ENCODE data around the gene P2RY6. TPM values are rescaled to one million over a fixed set of nuclear protein-coding genes. Genes with fewer than 3 reads are reported as not detected.

P2RY6 gene
- total RNA-seq, 1 donor = 1.2 TPM

DNA sequence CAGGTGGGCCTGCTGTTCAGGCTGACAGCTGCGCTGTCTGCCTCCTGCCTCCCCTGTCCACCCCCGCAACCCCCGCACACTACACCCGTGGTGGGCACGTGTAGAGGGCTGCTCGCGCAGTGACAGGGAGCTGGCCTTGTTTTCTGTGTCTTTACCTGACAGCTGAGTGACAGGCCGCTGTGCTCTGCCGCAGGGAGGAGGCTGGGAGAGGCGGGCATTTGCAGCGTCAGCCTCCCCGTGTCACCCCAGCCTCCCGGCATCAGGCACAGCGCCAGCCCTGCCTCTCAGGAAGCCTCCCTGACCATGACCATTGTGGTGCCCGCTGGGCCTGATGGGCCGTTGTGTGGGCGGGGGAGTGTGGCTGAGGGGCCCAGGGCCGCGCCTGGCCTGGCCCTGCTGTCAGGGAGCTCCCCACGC is 72.1 kb downstream of the P2RY6 start:
- DNase-seq (ENCODE audit: low read depth) = no peak
- TF ChIP-seq, protein P1, sequence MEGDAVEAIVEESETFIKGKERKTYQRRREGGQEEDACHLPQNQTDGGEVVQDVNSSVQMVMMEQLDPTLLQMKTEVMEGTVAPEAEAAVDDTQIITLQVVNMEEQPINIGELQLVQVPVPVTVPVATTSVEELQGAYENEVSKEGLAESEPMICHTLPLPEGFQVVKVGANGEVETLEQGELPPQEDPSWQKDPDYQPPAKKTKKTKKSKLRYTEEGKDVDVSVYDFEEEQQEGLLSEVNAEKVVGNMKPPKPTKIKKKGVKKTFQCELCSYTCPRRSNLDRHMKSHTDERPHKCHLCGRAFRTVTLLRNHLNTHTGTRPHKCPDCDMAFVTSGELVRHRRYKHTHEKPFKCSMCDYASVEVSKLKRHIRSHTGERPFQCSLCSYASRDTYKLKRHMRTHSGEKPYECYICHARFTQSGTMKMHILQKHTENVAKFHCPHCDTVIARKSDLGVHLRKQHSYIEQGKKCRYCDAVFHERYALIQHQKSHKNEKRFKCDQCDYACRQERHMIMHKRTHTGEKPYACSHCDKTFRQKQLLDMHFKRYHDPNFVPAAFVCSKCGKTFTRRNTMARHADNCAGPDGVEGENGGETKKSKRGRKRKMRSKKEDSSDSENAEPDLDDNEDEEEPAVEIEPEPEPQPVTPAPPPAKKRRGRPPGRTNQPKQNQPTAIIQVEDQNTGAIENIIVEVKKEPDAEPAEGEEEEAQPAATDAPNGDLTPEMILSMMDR (IDR thresholded peaks at IDR 0.05; ENCODE audit: insufficient read depth, low read length) = no peak
- H3K4me3 ChIP-seq (ENCODE audit: low read depth, low read length) = no peak overlapping the region

DNA sequence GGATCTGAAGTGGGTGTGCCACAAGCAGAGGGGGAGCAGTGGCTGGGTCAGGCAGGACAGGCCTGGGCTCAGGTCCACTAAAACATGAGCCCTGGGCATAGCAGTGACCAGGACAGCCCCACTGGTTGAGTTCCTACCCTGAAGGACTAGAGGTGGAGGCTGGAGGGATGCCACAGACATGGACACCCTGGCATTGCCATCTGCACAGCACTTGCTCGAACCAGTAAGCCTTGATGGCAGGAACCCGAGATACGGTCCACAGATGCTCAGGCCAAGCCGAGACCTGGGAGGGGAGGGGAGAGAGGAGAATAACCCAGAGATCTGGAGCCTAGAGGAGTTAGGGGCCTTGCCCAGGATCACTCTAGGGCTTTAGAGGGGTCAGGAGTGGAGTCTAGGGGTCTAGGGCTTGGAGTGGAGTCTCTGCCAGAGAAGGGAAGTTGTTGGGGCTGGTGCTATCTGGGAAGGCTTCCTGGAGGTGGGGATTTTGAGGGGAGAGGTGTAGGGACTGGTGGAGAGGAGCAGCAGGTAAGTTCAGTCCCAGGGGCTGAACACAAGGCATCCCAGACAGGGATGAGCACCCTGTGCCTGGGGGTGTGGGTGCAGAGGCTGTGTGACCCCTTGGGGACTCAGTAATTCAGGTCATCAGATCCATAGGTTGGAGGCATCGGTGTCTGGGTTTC is 73.5 kb downstream of the P2RY6 start:
- no peak overlapping the region for H3K4me3 ChIP-seq (ENCODE audit: low read depth, low read length)
- no peak for DNase-seq (ENCODE audit: low read depth)
- TF ChIP-seq, protein P1 (IDR thresholded peaks at IDR 0.05; ENCODE audit: insufficient read depth, low read length) = no peak

DNA sequence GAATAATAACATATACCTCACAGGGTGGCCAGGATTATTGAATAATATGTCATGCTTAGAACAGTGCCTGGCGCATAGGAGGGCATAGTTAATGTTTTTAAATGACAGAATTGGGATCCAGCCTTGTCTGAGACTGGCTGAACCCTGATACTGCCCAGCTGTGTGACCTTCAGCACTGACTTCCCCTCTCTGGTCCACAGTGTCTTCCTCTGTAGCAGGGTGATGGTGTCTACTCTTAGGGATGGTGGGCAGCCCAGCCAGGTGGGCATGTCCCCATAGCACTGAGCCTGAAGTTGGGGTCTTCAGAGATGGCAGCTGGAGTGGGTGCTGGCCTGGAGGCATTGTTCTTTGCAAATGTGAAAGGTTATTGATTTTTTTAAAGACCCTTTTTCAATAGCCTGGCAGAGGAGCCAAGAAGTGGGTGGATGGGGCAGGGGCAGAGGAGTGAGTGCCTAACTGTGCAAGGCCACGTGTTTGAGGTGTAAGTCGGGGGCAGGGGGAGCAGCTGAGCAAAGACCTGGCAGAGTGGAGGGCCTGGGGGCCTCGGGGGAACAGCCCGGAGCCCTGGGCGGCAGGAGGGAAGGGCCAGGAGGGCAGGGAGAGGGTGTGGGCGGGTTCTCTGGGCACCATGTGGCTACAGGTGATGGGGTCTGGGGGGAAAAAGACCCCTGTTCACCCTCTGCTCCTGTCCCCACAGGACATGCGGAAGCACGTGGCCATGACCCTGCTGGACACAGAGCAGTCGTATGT is 74.2 kb downstream of the P2RY6 start:
- no peak overlapping the region for H3K4me3 ChIP-seq (ENCODE audit: low read depth, low read length)
- DNase-seq (ENCODE audit: low read depth) = no peak
- TF ChIP-seq, protein P1 (IDR thresholded peaks at IDR 0.05; ENCODE audit: insufficient read depth, low read length) = no peak

DNA sequence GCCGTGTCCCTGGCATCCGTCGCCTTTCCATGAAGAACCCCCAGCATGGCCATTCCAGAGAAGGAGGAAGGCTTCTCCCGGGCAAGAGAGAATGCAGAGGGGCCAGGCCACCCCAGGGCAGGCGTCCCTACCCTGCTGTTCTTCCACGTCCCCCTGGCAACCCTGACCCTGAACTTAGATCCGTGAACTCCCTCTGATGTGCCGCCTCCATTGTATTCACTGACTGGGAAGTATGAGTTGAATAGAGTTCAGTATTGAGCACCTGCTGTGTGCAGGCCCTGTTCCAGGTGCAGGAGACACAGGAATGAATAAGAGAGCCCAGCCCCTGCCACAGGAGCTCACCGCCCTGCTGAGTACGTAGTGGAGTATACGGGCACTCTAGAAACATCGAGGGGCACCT is 74.9 kb downstream of the P2RY6 start:
- no peak for DNase-seq (ENCODE audit: low read depth)
- no peak overlapping the region for H3K4me3 ChIP-seq (ENCODE audit: low read depth, low read length)
- TF ChIP-seq, protein P1 (IDR thresholded peaks at IDR 0.05; ENCODE audit: insufficient read depth, low read length) = no peak

Other genes with a start within 250 kb of the P2RY6 start
- 11.3 and 14.9 TPM in 2 replicates for gene FCHSD2, start 130.0 kb upstream of the P2RY6 start, total RNA-seq (ENCODE audit: low replicate concordance)
- 0.18 TPM in 1 of 2 replicates, not detected in the other for gene P2RY2, start 54.1 kb upstream of the P2RY6 start, total RNA-seq (ENCODE audit: low replicate concordance)
- 30.3 and 70.3 TPM in 2 replicates for gene ARHGEF17, start 35.9 kb downstream of the P2RY6 start, total RNA-seq (ENCODE audit: low replicate concordance)
- gene RELT, start 104.1 kb downstream of the P2RY6 start, total RNA-seq (ENCODE audit: low replicate concordance) = 0.57 and 4.6 TPM in 2 replicates

Data from fibroblast of the aortic adventitia (primary cell).